Osteocyte (in vitro differentiated cells): ENCODE results near the gene DSTN. TPM values are rescaled to one million over a fixed set of nuclear protein-coding genes. Genes with fewer than 3 reads are reported as not detected.

ENCODE experiments used
- DNase-seq: peaks from one replicate; pipeline ENCODE4 v3.0.0; 2021; ENCODE audit warnings: mixed read lengths; ENCODE audit not compliant: unreplicated experiment; ENCODE audit errors: extremely low spot score
- H3K27ac Mint-ChIP-seq: one replicate; pipeline ENCODE4 v1.8.0; 2021; ENCODE audit warnings: mild to moderate bottlenecking, mixed read lengths; ENCODE audit not compliant: unreplicated experiment
- H3K27me3 Mint-ChIP-seq: one replicate; pipeline ENCODE4 v1.8.0; 2021; ENCODE audit warnings: mixed read lengths; ENCODE audit not compliant: unreplicated experiment
- H3K36me3 Mint-ChIP-seq: one replicate; pipeline ENCODE4 v1.8.0; 2021; ENCODE audit warnings: mixed read lengths; ENCODE audit not compliant: unreplicated experiment
- H3K4me1 Mint-ChIP-seq: one replicate; pipeline ENCODE4 v1.8.0; 2021; ENCODE audit warnings: mixed read lengths; ENCODE audit not compliant: unreplicated experiment
- H3K4me3 Mint-ChIP-seq: one replicate; pipeline ENCODE4 v1.8.0; 2021; ENCODE audit warnings: mild to moderate bottlenecking, moderate library complexity, mixed read lengths; ENCODE audit not compliant: unreplicated experiment
- H3K9me3 Mint-ChIP-seq: one replicate; pipeline ENCODE4 v1.8.0; 2021; ENCODE audit warnings: mixed read lengths; ENCODE audit not compliant: unreplicated experiment
- CTCF ChIP-seq: fragments of 200-600 bp; sonication (generic); IDR thresholded peaks from 2 replicates; pipeline ENCODE4 v1.5.0; 2021; ENCODE audit warnings: antibody characterized with exemption, mild to moderate bottlenecking, moderate library complexity
- total RNA-seq: library from RNA; stranded (reverse); gene quantifications from 2 replicates; pipeline ENCODE4 v1.2.1, GENCODE V29; 2021

DSTN gene
- total RNA-seq, 1 donor from 2014 or later = 684 TPM

- H3K27ac Mint-ChIP-seq = peak overlapping the region; percentile 66
- H3K9me3 Mint-ChIP-seq = no peaks in the 10 kb centered on the region
- peaks cover 42% of the 10 kb centered on the region for H3K36me3 Mint-ChIP-seq
- H3K27me3 Mint-ChIP-seq = no peaks in the 10 kb centered on the region
- no peak for DNase-seq
- peak; percentile 75 for TF ChIP-seq CTCF
- peaks cover 48% of the 10 kb centered on the region for H3K4me1 Mint-ChIP-seq
- H3K4me3 Mint-ChIP-seq = no peak overlapping the region
These were observed 84.9 kb downstream of the DSTN start for GRCh38 chr20:17654649-17655285.

GRCh38 chr20:17655286-17655651 lies 85.4 kb downstream of the DSTN start:
- no peak overlapping the region for H3K4me3 Mint-ChIP-seq
- peak overlapping the region; percentile 66 for H3K27ac Mint-ChIP-seq
- no peak for DNase-seq
- no peaks in the 10 kb centered on the region for H3K9me3 Mint-ChIP-seq
- peak; percentile 11 for TF ChIP-seq CTCF
- H3K27me3 Mint-ChIP-seq = no peaks in the 10 kb centered on the region
- H3K4me1 Mint-ChIP-seq = peaks cover 46% of the 10 kb centered on the region
- H3K36me3 Mint-ChIP-seq = peaks cover 47% of the 10 kb centered on the region

DNA sequence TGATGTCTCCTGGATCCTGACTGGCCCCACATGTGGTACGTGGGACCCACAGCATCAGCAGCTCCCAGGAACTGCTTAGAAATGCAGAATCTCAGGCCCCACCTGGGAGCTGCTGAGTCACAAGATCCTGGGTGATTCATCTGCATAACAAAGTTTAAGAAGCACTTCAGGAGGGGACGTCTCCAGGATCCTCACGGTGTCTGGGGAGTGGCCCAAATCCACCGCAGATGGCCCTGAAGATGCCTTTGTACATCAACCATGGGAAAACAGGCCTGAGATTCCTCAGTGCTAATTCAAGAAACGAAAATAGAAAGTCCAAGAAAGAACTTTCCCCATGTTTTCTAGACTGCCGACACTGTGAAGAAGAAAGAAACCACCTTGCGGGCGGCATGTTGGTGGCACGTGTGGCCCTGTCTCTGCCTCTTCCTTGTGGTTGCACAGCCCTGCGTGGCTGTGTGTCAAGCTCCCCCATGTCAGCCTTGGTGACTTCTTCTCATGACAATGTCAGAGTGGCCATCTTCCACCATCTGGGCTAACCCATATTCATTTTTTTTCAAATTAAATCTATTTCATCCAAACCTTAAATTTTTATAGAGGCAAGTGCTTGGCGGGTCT lies 86.1 kb downstream of the DSTN start:
- peaks cover 51% of the 10 kb centered on the region for H3K4me1 Mint-ChIP-seq
- no peak overlapping the region for H3K4me3 Mint-ChIP-seq
- H3K27ac Mint-ChIP-seq = peak overlapping the region; percentile 39
- no peak for TF ChIP-seq CTCF
- H3K36me3 Mint-ChIP-seq = peaks cover 50% of the 10 kb centered on the region
- H3K9me3 Mint-ChIP-seq = no peaks in the 10 kb centered on the region
- H3K27me3 Mint-ChIP-seq = no peaks in the 10 kb centered on the region
- DNase-seq = no peak

GRCh38 chr20:17657079-17657825 lies 87.4 kb downstream of the DSTN start:
- Mint-ChIP-seq H3K4me1 (peaks cover 53% of the 10 kb centered on the region), H3K9me3 (no peaks in the 10 kb centered on the region), H3K27ac (peak overlapping the region; percentile 39), H3K36me3 (peaks cover 49% of the 10 kb centered on the region), H3K27me3 (no peaks in the 10 kb centered on the region), H3K4me3 (no peak overlapping the region)
- no peak for TF ChIP-seq CTCF
- no peak for DNase-seq
